AG04449 (cell line): Measurements from ENCODE around the gene WDR45B.

ENCODE experiments used
- CTCF ChIA-PET: fragments of 350-600 bp; formaldehyde crosslinking; extraction: SDS; loops from one replicate; lab custom pipeline; 2021; ENCODE audit warnings: antibody characterized with exemption; lab: Yijun Ruan, JAX
- POLR2A ChIA-PET: fragments of 400-600, 350-600 bp; formaldehyde crosslinking; extraction: SDS; loops from one replicate; lab custom pipeline; 2020; ENCODE audit warnings: antibody characterized with exemption, inconsistent platforms; lab: Yijun Ruan, JAX
- DNase-seq: peaks from one replicate; pipeline ENCODE4 v3.0.0-alpha.2; 2010; ENCODE audit warnings: low read depth, low spot score
- H3K4me3 ChIP-seq: 2 replicates; pipeline ENCODE4 v1.5.1; 2011; ENCODE audit warnings: low read depth, mild to moderate bottlenecking, control low read depth, low read length
- TF ChIP-seq, protein P1 (sequence below): IDR thresholded peaks from one replicate; pipeline ENCODE4 v1.5.1; 2011; ENCODE audit warnings: mild to moderate bottlenecking, moderate library complexity, low read length, control low read depth, inconsistent platforms; ENCODE audit not compliant: insufficient read depth; ENCODE audit errors: missing control alignments

WDR45B gene

DNA sequence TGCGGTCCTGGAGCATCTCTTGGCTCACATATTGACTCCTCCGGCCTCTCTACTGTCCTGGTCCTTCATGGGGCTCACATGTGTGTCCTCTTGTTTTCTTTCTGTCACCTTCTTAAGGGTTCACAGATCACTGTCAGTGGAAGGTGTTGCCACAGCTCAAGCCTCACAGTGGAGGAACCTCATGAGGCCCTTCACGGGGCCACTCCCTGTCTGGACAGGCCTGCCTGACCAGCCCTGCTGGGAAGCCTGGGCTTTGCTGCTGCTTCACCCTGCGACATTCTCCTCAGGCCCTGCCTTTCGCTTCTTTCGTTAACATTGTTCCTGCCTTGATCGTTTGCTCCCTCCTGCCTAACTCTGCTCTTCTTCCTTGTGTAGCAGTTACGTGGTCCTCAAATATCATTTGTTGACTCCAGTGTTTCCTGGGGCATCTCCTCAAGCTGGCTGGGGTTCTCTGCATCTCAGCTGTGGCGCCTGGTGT is 55.9 kb downstream of the WDR45B start:
- ChIA-PET POLR2A (no interaction called here), CTCF (interaction anchor here (1.0 to 2.0 kb wide), 2 partner anchors 13 to 38 kb away, joined by 3 to 6 read pairs; no protein-coding TSS in a partner anchor)
- TF ChIP-seq, protein P1, sequence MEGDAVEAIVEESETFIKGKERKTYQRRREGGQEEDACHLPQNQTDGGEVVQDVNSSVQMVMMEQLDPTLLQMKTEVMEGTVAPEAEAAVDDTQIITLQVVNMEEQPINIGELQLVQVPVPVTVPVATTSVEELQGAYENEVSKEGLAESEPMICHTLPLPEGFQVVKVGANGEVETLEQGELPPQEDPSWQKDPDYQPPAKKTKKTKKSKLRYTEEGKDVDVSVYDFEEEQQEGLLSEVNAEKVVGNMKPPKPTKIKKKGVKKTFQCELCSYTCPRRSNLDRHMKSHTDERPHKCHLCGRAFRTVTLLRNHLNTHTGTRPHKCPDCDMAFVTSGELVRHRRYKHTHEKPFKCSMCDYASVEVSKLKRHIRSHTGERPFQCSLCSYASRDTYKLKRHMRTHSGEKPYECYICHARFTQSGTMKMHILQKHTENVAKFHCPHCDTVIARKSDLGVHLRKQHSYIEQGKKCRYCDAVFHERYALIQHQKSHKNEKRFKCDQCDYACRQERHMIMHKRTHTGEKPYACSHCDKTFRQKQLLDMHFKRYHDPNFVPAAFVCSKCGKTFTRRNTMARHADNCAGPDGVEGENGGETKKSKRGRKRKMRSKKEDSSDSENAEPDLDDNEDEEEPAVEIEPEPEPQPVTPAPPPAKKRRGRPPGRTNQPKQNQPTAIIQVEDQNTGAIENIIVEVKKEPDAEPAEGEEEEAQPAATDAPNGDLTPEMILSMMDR: no peak
- no peak for DNase-seq
- H3K4me3 ChIP-seq: no peak overlapping the region

DNA sequence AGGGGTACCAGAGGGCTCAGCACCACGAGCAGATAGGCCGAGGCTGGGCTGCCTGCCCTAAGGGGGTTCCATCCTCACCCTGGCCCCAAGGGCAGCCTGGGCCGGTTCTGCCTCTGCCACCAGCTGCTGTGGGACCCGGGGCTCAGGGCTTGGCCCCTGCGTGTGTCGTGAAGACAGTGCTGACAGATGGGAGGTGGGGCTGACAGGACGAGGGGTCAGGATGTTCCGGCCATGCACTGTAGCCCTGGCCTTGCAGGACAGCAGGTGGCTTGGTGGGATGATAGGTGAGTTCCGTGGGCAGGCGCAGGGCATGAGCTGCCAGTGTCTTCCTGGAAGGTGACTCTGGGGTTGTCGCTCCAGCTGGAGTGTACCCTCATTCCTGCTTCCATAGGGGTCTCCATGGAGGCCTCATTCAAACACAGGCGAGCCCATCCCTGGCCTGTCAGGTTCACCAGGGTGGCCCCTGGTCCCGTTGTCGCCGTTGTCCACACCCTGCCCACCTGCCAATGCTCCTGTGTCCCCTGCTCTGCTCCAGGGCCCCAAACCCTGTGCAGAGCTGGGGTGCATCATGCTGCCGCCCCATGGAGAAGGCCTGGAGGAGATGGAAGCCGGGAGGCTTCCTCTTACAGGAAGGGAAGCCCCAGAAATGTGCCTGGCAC is 57.2 kb downstream of the WDR45B start:
- no peak for DNase-seq
- ChIA-PET CTCF (interaction anchor here (2.0 kb wide), 1 partner anchor 37 kb away, joined by 6 read pairs; no protein-coding TSS in a partner anchor), POLR2A (no interaction called here)
- TF ChIP-seq, protein P1: no peak
- H3K4me3 ChIP-seq: no peak overlapping the region

DNA sequence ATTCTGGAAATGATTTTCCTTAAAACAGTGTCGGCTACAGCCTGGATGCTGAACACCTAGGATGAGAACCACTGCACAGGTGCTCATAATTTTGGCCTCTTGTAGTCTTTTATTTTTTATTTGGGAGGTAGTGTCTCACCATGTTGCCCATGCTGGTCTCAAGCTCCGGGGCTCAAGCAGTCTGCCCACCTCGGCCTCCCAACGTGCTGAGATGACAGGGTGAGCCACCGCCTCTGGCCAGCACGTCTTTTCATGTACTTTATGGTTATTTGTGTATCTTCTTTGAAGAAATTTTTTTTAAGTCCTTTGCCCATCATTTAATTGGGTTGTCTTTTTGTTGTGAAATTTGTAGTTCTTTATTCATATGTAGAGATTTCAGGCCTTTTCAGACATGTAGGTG is 58.0 kb downstream of the WDR45B start:
- TF ChIP-seq, protein P1: no peak
- POLR2A ChIA-PET: no interaction called here
- CTCF ChIA-PET: no interaction called here
- DNase-seq: no peak
- H3K4me3 ChIP-seq: no peak overlapping the region

DNA sequence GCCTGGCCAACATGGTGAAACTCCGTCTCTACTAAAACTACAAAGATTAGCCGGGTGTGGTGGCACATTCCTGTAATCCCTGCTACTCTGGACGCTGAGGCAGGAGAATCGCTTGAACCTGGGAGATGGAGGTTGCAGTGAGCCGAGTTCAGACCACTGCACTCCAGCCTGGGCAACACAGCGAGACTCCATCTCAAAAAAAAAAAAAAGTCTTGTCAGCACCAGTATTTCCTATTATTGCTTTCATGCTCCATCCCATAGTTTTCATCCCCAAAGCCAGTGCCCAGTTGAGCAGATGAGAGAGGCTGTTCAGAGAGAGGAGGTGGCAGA is 58.4 kb downstream of the WDR45B start:
- TF ChIP-seq, protein P1: no peak
- ChIA-PET CTCF (no interaction called here), POLR2A (no interaction called here)
- no peak for DNase-seq
- no peak overlapping the region for H3K4me3 ChIP-seq

DNA sequence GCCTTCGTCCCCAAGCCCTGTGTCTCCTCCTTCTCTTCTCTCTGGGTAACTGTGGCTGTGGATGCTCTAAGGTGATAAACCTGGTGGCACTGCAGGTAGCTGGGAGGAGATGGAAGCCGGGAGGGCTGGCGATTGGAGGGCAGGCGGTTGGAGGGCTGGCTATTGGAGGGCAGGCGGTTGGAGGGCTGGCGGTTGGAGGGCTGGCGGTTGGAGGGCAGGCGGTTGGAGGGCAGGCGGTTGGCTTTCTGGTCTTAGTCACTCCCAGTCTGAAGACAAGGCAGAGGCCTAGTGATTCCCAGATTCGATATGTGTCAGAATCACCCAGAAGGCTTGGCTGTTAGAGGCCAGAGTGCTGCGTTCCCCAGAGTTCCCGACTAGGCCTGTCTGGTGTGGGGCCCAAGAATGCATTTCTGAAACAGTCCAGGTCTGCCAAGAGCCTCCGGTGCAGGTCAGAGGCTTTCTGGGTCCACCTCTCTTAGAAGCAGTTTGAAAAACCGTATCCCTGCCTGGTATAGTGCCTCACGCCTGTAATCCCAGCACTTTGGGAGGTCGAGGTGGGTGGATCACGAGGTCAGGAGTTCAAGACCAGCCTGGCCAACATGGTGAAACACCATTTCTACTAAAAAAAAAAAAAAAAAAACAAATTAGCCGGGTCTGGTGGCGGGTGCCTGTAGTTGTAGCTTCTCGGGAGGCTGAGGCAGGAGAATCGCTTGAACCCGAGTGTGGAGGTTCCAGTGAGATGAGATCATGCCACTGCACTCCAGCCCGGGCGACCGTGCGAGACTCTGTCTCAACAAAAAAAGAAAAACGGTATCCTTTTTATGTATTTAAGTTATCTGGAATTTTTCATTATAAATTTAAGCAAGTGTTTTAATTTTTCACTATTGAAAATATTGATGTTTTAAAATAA is 59.7 kb downstream of the WDR45B start:
- POLR2A ChIA-PET: no interaction called here

More for the DNA sequence above, 59.7 kb downstream of the WDR45B start:
- no peak for DNase-seq
- CTCF ChIA-PET: no interaction called here
- no peak overlapping the region for H3K4me3 ChIP-seq
- TF ChIP-seq, protein P1: no peak
